ENCODE data around the gene FBXL7. TPM values are rescaled to one million over a fixed set of nuclear protein-coding genes. Genes with fewer than 3 reads are reported as not detected.

The FBXL7 gene
- total RNA-seq, 1 donor from 2014 or later, result 8.0 TPM

DNA sequence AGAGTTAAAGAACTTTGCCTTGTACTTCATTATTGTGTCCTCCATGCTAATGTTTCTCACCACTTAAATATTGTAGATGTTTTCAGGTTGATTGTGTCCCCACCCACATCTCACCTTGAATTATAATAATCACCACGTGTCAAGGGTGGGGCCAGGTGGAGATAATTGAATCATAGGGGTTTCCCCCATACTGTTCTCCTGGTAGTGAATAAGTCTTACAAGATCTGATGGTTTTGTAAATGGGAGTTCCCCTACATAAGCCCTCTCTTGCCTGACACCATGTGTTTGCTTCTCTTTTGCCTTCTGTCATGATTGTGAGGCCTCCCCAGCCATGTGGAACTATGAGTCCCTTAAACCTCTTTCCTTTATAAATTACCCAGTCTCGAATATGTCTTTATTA is 248.3 kb downstream of the FBXL7 start:
- Histone ChIP-seq H3K27ac (no peak overlapping the region), H3K36me3 (no peaks in the 10 kb centered on the region), H3K4me1 (no peaks in the 10 kb centered on the region), H3K27me3 (ENCODE audit: low read depth) (no peaks in the 10 kb centered on the region), H3K9me3 (no peaks in the 10 kb centered on the region), H3K4me3 (no peak overlapping the region)
- intact Hi-C loops (cut with DNase I), result no loop called here
- ATAC-seq, result no peak
- DNase-seq, result no peak
- TF ChIP-seq, protein P1, sequence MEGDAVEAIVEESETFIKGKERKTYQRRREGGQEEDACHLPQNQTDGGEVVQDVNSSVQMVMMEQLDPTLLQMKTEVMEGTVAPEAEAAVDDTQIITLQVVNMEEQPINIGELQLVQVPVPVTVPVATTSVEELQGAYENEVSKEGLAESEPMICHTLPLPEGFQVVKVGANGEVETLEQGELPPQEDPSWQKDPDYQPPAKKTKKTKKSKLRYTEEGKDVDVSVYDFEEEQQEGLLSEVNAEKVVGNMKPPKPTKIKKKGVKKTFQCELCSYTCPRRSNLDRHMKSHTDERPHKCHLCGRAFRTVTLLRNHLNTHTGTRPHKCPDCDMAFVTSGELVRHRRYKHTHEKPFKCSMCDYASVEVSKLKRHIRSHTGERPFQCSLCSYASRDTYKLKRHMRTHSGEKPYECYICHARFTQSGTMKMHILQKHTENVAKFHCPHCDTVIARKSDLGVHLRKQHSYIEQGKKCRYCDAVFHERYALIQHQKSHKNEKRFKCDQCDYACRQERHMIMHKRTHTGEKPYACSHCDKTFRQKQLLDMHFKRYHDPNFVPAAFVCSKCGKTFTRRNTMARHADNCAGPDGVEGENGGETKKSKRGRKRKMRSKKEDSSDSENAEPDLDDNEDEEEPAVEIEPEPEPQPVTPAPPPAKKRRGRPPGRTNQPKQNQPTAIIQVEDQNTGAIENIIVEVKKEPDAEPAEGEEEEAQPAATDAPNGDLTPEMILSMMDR (IDR thresholded peaks at IDR 0.05), result no peak

GRCh38 chr5:15752663-15753285 is 252.8 kb downstream of the FBXL7 start:
- peaks cover 4% of the 10 kb centered on the region for H3K9me3 ChIP-seq
- DNase-seq, result no peak
- H3K27me3 ChIP-seq (ENCODE audit: low read depth), result no peaks in the 10 kb centered on the region
- TF ChIP-seq, protein P1 (IDR thresholded peaks at IDR 0.05), result no peak
- no peak overlapping the region for H3K27ac ChIP-seq
- intact Hi-C loops (cut with DNase I), result no loop called here
- ATAC-seq, result peak in 1 of 2 donors; percentile 61
- H3K36me3 ChIP-seq, result no peaks in the 10 kb centered on the region
- no peaks in the 10 kb centered on the region for H3K4me1 ChIP-seq
- H3K4me3 ChIP-seq, result peak overlapping the region; percentile 42

DNA sequence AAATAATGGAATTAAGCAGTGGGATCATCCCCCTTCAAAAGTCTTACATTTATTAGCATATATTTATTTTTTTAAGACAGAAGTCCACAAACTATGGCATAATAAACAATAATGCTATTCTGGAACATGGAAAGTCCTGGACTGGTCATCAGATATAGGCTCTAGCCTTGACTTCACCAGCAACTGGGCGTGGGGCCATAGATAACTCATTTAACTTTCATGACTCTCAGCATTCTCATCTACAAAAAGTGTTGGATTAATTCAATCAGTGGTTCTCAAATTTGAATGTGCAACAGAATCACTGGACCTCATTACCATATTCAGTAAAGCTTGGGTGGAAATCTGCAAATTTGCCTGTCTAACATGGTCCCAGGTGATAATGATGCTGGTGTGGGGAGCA is 253.8 kb downstream of the FBXL7 start:
- no peak for DNase-seq
- Histone ChIP-seq H3K9me3 (peaks cover 4% of the 10 kb centered on the region), H3K4me1 (no peaks in the 10 kb centered on the region), H3K36me3 (no peaks in the 10 kb centered on the region), H3K4me3 (no peak overlapping the region), H3K27ac (no peak overlapping the region), H3K27me3 (ENCODE audit: low read depth) (no peaks in the 10 kb centered on the region)
- TF ChIP-seq, protein P1 (IDR thresholded peaks at IDR 0.05), result no peak
- no peak for ATAC-seq
- intact Hi-C loops (cut with DNase I), result no loop called here

- intact Hi-C loops (cut with DNase I), result no loop called here
- H3K27me3 ChIP-seq (ENCODE audit: low read depth), result no peaks in the 10 kb centered on the region
- peak; percentile 75 to 79 for ATAC-seq
- DNase-seq, result no peak
- TF ChIP-seq, protein P1 (IDR thresholded peaks at IDR 0.05), result no peak
- no peaks in the 10 kb centered on the region for H3K36me3 ChIP-seq
- H3K9me3 ChIP-seq, result peaks cover 4% of the 10 kb centered on the region
- no peaks in the 10 kb centered on the region for H3K4me1 ChIP-seq
- H3K4me3 ChIP-seq, result no peak overlapping the region
- no peak overlapping the region for H3K27ac ChIP-seq
Measured at GRCh38 chr5:15757103-15757502, 257.1 kb downstream of the FBXL7 start.

DNA sequence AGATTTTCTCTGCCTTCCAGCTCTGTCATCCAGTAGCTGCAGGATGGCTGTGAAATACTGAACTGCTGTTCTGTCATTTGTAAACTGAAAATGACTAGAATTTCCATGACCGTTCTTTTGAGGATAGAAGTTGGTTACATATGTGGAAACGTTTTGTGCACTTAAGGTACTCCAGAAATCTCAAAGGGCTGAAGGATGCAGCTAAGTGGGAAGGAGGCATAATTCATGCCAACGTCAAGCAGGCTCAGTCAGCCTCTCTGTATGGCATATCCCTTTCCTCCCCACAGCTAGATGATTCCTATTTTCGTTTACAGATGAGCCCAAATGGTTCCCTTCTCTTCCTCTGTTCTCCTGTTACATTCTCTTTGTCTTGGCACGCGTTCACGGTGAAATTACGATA is 257.6 kb downstream of the FBXL7 start:
- Histone ChIP-seq H3K27ac (no peak overlapping the region), H3K36me3 (no peaks in the 10 kb centered on the region), H3K27me3 (ENCODE audit: low read depth) (no peaks in the 10 kb centered on the region), H3K4me1 (no peaks in the 10 kb centered on the region), H3K4me3 (no peak overlapping the region), H3K9me3 (peaks cover 4% of the 10 kb centered on the region)
- intact Hi-C loops (cut with DNase I), result no loop called here
- DNase-seq (no peak), ATAC-seq (peak; percentile 84 to 91)
- TF ChIP-seq, protein P1 (IDR thresholded peaks at IDR 0.05), result no peak

Data from lower lobe of right lung (tissue), 2 donors.